Mammary epithelial cell (primary cell): ENCODE results near the gene LAIR2.

ENCODE experiments used
- EZH2 ChIP-seq: IDR thresholded peaks from 2 replicates; pipeline ENCODE4 v1.6.1; 2012; ENCODE audit warnings: low read length, inconsistent platforms, borderline replicate concordance
- TF ChIP-seq, protein P1 (sequence below), 2 donors: IDR thresholded peaks in 1 of 2; conservative IDR thresholded peaks in 1 of 2; 2 replicates each; pipeline ENCODE4 v1.5.1; 2011 to 2012; ENCODE audit warnings: inconsistent platforms in 2 of 2, low read length in 2 of 2, mild to moderate bottlenecking in 2 of 2, control low read depth in 1 of 2, low read depth in 1 of 2; ENCODE audit not compliant: insufficient read depth in 1 of 2; ENCODE audit errors: extremely low read depth in 1 of 2

DNA sequence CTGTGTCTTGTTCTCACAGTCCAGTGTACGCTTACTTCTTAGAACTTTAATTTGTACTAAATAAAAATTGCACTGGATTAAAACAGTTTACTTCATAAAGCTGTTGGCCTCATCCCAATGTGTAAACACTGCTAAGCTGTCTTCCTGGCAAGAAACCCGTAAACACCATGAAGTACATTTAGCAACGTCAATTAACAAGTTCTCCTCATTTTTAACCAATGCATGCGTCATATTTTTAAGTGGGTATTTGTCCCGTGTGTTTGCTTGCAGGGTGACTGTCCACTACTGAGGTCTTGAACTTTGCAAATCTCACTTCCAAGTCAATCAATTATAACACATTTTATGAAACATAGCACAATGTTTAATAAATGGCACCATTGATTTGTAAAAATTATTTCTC, 28.2 kb downstream of the LAIR2 start:
- TF ChIP-seq, protein P1, sequence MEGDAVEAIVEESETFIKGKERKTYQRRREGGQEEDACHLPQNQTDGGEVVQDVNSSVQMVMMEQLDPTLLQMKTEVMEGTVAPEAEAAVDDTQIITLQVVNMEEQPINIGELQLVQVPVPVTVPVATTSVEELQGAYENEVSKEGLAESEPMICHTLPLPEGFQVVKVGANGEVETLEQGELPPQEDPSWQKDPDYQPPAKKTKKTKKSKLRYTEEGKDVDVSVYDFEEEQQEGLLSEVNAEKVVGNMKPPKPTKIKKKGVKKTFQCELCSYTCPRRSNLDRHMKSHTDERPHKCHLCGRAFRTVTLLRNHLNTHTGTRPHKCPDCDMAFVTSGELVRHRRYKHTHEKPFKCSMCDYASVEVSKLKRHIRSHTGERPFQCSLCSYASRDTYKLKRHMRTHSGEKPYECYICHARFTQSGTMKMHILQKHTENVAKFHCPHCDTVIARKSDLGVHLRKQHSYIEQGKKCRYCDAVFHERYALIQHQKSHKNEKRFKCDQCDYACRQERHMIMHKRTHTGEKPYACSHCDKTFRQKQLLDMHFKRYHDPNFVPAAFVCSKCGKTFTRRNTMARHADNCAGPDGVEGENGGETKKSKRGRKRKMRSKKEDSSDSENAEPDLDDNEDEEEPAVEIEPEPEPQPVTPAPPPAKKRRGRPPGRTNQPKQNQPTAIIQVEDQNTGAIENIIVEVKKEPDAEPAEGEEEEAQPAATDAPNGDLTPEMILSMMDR (conservative IDR thresholded peaks at IDR 0.05 in 1 of 2, IDR thresholded peaks at IDR 0.05 in 1 of 2; ENCODE audit: extremely low read depth in 1 of 2, insufficient read depth in 1 of 2, low read depth in 1 of 2, low read length in 2 of 2): no peak
- TF ChIP-seq EZH2: no peak
